Measurements from ENCODE around the gene LSAMP. TPM values are rescaled to one million over a fixed set of nuclear protein-coding genes. Genes with fewer than 3 reads are reported as not detected.

The LSAMP gene
- total and polyA plus RNA-seq, 9 of the 15 experiments (the other 6 are each of a cell fraction or from before 2014, with no cell fraction given), result 0.09 to 0.11 TPM; not detected in 7

GRCh38 chr3:116367761-116368395, 77.4 kb downstream of the LSAMP start:
- DNase-seq (ENCODE audit: extremely low read depth in 1 of 4, low spot score in 3 of 4), result no peak
- no peak for ATAC-seq
- intact Hi-C loops (cut with micrococcal nuclease) (no loop called here), in situ Hi-C loops (cut with MboI) (no loop called here)
- ChIA-PET CTCF (ENCODE audit: low intra/inter-chr PET ratio) (no interaction called here), POLR2A (no interaction called here)
- H3K4me1 ChIP-seq (replicated peaks in 1 of 2; ENCODE audit: control insufficient read depth in 2 of 2, insufficient read depth in 2 of 2, low read length in 2 of 2), result no peaks in the 10 kb centered on the region
- H3K9ac ChIP-seq (ENCODE audit: insufficient read depth in 1 of 2, low read depth in 2 of 2, low read length in 2 of 2), result no peak overlapping the region
- H3K79me2 ChIP-seq (ENCODE audit: control insufficient read depth, insufficient read depth, low read length), result no peaks in the 10 kb centered on the region
- BruUV-seq (replicated peaks), result no TSS peak
- H3K27me3 ChIP-seq (ENCODE audit: control insufficient read depth in 2 of 2, insufficient read depth in 2 of 2, low read length in 2 of 2), result no peaks in the 10 kb centered on the region
- no peak for FAIRE-seq
- no peaks in the 10 kb centered on the region for H4K20me1 ChIP-seq (replicated peaks; ENCODE audit: control insufficient read depth, insufficient read depth, low read length)
- no peaks in the 10 kb centered on the region for H3K9me1 ChIP-seq (ENCODE audit: control insufficient read depth, insufficient read depth, low read length)
- no peak overlapping the region for H3K4me2 ChIP-seq (ENCODE audit: insufficient read depth, low read length)
- no peaks in the 10 kb centered on the region for H3K9me3 ChIP-seq (replicated peaks; ENCODE audit: control insufficient read depth, insufficient read depth, low read depth, low read length)
- H2AFZ ChIP-seq (ENCODE audit: low read depth, low read length), result no peak overlapping the region
- H3K27ac ChIP-seq (ENCODE audit: extremely low read depth, low read depth, low read length), result no peak overlapping the region
- no peak overlapping the region for H3K4me3 ChIP-seq
- H3K36me3 ChIP-seq (ENCODE audit: control insufficient read depth, insufficient read depth, low read length), result no peaks in the 10 kb centered on the region
- WGBS (ENCODE audit: insufficient coverage, low coverage, missing lambda C conversion rate), result 0% methylated on average over 8 of the region's 9 CpGs
- TF ChIP-seq DIDO1 (tag; IDR thresholded peaks at IDR 0.05; ENCODE audit: low read depth), result no peak
- TF ChIP-seq, protein P1, sequence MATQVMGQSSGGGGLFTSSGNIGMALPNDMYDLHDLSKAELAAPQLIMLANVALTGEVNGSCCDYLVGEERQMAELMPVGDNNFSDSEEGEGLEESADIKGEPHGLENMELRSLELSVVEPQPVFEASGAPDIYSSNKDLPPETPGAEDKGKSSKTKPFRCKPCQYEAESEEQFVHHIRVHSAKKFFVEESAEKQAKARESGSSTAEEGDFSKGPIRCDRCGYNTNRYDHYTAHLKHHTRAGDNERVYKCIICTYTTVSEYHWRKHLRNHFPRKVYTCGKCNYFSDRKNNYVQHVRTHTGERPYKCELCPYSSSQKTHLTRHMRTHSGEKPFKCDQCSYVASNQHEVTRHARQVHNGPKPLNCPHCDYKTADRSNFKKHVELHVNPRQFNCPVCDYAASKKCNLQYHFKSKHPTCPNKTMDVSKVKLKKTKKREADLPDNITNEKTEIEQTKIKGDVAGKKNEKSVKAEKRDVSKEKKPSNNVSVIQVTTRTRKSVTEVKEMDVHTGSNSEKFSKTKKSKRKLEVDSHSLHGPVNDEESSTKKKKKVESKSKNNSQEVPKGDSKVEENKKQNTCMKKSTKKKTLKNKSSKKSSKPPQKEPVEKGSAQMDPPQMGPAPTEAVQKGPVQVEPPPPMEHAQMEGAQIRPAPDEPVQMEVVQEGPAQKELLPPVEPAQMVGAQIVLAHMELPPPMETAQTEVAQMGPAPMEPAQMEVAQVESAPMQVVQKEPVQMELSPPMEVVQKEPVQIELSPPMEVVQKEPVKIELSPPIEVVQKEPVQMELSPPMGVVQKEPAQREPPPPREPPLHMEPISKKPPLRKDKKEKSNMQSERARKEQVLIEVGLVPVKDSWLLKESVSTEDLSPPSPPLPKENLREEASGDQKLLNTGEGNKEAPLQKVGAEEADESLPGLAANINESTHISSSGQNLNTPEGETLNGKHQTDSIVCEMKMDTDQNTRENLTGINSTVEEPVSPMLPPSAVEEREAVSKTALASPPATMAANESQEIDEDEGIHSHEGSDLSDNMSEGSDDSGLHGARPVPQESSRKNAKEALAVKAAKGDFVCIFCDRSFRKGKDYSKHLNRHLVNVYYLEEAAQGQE (IDR thresholded peaks at IDR 0.05; ENCODE audit: borderline replicate concordance), result no peak
- TF ChIP-seq, protein P1 (CRISPR knock-in tag; IDR thresholded peaks at IDR 0.05; ENCODE audit: low read depth), result no peak
- no peak for TF ChIP-seq ZNF780A (CRISPR knock-in tag; IDR thresholded peaks at IDR 0.05)
- TF ChIP-seq ZNF224 (CRISPR knock-in tag; IDR thresholded peaks at IDR 0.05), result no peak
- TF ChIP-seq KAT2B (IDR thresholded peaks at IDR 0.05; ENCODE audit: low read depth, low read length), result no peak
- no peak for TF ChIP-seq POLR3A (IDR thresholded peaks at IDR 0.05; ENCODE audit: borderline replicate concordance, extremely low read depth, insufficient read depth, insufficient read length)
- no peak for TF ChIP-seq ZNF232 (CRISPR knock-in tag; IDR thresholded peaks at IDR 0.05)
- TF ChIP-seq POLR2G (IDR thresholded peaks at IDR 0.05; ENCODE audit: low read depth, low read length), result no peak
- no peak for TF ChIP-seq TRIM24 (IDR thresholded peaks at IDR 0.05)
